ENCODE data around the gene CERT1. TPM values are rescaled to one million over a fixed set of nuclear protein-coding genes. Genes with fewer than 3 reads are reported as not detected.
A peak's percentile ranks its signal among the peaks of the same experiment; 100 is the strongest.

Gene CERT1
- total RNA-seq, 1 donor from 2014 or later = 24.6 TPM

DNA sequence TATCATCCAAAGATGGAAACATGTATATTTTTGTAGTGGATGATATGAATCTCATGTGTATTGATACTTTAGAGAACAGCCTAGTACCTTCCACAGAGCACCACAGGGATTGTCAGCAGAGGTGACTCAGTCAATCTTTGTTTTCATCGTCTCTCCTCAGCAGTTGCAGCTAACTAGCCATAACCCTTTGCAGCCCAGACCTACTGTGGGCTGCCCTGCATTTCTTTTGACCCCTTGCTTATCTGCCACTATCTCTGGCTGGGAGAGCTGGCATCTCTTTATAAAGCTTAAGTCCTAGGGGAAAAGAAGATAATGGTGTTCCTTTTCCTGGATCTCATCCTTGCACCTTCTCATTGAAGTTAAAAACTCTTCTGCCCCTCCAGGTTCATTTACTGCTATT is 145.7 kb downstream of the CERT1 start:
- Mint-ChIP-seq H3K36me3 (ENCODE audit: low read depth) (peaks cover 9% of the 10 kb centered on the region), H3K4me1 (peaks cover 7% of the 10 kb centered on the region), H3K27ac (ENCODE audit: unreplicated experiment) (no peak overlapping the region), H3K4me3 (no peak overlapping the region), H3K9me3 (no peaks in the 10 kb centered on the region), H3K27me3 (ENCODE audit: low read depth) (no peaks in the 10 kb centered on the region)
- TF ChIP-seq, protein P1, sequence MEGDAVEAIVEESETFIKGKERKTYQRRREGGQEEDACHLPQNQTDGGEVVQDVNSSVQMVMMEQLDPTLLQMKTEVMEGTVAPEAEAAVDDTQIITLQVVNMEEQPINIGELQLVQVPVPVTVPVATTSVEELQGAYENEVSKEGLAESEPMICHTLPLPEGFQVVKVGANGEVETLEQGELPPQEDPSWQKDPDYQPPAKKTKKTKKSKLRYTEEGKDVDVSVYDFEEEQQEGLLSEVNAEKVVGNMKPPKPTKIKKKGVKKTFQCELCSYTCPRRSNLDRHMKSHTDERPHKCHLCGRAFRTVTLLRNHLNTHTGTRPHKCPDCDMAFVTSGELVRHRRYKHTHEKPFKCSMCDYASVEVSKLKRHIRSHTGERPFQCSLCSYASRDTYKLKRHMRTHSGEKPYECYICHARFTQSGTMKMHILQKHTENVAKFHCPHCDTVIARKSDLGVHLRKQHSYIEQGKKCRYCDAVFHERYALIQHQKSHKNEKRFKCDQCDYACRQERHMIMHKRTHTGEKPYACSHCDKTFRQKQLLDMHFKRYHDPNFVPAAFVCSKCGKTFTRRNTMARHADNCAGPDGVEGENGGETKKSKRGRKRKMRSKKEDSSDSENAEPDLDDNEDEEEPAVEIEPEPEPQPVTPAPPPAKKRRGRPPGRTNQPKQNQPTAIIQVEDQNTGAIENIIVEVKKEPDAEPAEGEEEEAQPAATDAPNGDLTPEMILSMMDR (conservative IDR thresholded peaks at IDR 0.05) = no peak
- DNase-seq (ENCODE audit: low read depth, low spot score) = no peak

- Mint-ChIP-seq H3K27me3 (ENCODE audit: low read depth) (no peaks in the 10 kb centered on the region), H3K4me1 (peaks cover 13% of the 10 kb centered on the region), H3K27ac (ENCODE audit: unreplicated experiment) (no peak overlapping the region), H3K4me3 (peak overlapping the region; percentile 33), H3K36me3 (ENCODE audit: low read depth) (peaks cover 16% of the 10 kb centered on the region), H3K9me3 (no peaks in the 10 kb centered on the region)
- TF ChIP-seq, protein P1 (conservative IDR thresholded peaks at IDR 0.05) = no peak
- DNase-seq (ENCODE audit: low read depth, low spot score) = no peak
Observed at GRCh38 chr5:75364571-75365280, 146.7 kb downstream of the CERT1 start.

GRCh38 chr5:75363726-75364495 is 147.5 kb downstream of the CERT1 start:
- Mint-ChIP-seq H3K27me3 (ENCODE audit: low read depth) (no peaks in the 10 kb centered on the region), H3K36me3 (ENCODE audit: low read depth) (peaks cover 16% of the 10 kb centered on the region), H3K4me3 (peak overlapping the region; percentile 7), H3K9me3 (no peaks in the 10 kb centered on the region), H3K27ac (ENCODE audit: unreplicated experiment) (no peak overlapping the region), H3K4me1 (peaks cover 14% of the 10 kb centered on the region)
- TF ChIP-seq, protein P1 (conservative IDR thresholded peaks at IDR 0.05) = no peak
- no peak for DNase-seq (ENCODE audit: low read depth, low spot score)

DNA sequence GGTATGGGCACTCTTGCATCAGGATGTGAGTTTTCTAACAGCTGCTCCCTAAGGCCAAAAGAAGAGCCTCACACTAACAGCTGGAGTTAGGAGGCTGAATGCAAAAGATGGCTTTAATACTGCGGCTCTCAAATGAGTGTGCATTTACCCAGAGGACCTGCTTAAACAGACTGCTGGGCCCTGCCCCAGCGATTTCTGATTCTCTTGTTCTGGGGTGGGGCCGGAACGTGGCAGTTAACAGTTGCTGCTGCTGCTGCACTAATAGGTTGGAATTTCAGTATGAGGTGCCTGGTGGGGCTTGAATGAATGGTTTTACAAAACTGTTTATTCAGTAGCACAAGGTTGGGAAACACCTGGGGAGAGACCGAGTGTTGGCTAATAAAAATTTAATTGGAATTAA is 148.3 kb downstream of the CERT1 start:
- TF ChIP-seq, protein P1 (conservative IDR thresholded peaks at IDR 0.05) = no peak
- Mint-ChIP-seq H3K36me3 (ENCODE audit: low read depth) (peaks cover 19% of the 10 kb centered on the region), H3K4me1 (peaks cover 14% of the 10 kb centered on the region), H3K27ac (ENCODE audit: unreplicated experiment) (no peak overlapping the region), H3K9me3 (no peaks in the 10 kb centered on the region), H3K27me3 (ENCODE audit: low read depth) (no peaks in the 10 kb centered on the region), H3K4me3 (no peak overlapping the region)
- DNase-seq (ENCODE audit: low read depth, low spot score) = no peak

GRCh38 chr5:75362474-75362975 is 148.9 kb downstream of the CERT1 start:
- TF ChIP-seq, protein P1 (conservative IDR thresholded peaks at IDR 0.05) = no peak
- H3K36me3 Mint-ChIP-seq (ENCODE audit: low read depth) = peaks cover 20% of the 10 kb centered on the region
- no peak overlapping the region for H3K27ac Mint-ChIP-seq (ENCODE audit: unreplicated experiment)
- H3K9me3 Mint-ChIP-seq = no peaks in the 10 kb centered on the region
- no peak overlapping the region for H3K4me3 Mint-ChIP-seq
- H3K4me1 Mint-ChIP-seq = peaks cover 14% of the 10 kb centered on the region
- DNase-seq (ENCODE audit: low read depth, low spot score) = no peak
- H3K27me3 Mint-ChIP-seq (ENCODE audit: low read depth) = no peaks in the 10 kb centered on the region
